22Rv1 (cell line): ENCODE results near the gene SETD2.

ENCODE experiments used
- H3K27ac ChIP-seq: fragments of 450-650 bp; 2 replicates; pipeline ENCODE4 v1.5.1; 2017
- ZFX ChIP-seq: fragments of 450-650 bp; IDR thresholded peaks from 2 replicates; pipeline ENCODE4 v1.6.1; 2017; ENCODE audit warnings: antibody characterized with exemption, borderline replicate concordance
- TF ChIP-seq, protein P1 (sequence below): fragments of 450-650 bp; IDR thresholded peaks from 2 replicates; pipeline ENCODE4 v1.5.1; 2017; ENCODE audit warnings: mild to moderate bottlenecking

Gene SETD2

DNA sequence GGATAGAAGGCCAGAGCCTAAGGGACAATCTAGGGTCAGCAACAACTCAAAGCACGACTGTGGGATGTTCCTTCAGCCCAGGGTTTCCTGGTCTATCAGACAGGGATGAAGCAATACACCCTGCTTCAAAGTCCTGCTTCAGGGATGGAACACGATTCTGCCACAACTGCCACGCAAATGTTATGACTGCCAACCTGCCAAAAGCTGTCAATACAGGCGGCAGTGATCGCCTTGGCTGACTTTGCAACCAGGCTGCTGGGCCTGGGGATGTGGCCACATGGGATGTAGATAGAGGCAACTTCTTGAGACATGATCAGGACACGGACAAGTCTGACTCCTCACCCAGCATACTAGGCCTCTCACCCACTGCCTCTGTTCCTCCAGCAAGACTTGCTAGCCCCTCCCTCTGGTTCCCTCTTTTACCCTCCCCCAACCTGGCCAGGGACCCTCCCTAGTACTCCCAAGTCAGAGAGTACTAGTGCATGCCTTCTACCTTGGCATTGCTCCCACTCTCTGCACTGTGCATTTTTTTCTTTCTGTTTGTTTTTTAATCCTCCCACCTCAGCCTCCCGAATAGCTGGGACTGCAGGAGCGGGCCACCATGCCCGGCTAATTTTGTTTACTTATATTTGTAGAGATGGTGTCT lies 195.0 kb downstream of the SETD2 start:
- H3K27ac ChIP-seq: no peak overlapping the region
- TF ChIP-seq, protein P1, sequence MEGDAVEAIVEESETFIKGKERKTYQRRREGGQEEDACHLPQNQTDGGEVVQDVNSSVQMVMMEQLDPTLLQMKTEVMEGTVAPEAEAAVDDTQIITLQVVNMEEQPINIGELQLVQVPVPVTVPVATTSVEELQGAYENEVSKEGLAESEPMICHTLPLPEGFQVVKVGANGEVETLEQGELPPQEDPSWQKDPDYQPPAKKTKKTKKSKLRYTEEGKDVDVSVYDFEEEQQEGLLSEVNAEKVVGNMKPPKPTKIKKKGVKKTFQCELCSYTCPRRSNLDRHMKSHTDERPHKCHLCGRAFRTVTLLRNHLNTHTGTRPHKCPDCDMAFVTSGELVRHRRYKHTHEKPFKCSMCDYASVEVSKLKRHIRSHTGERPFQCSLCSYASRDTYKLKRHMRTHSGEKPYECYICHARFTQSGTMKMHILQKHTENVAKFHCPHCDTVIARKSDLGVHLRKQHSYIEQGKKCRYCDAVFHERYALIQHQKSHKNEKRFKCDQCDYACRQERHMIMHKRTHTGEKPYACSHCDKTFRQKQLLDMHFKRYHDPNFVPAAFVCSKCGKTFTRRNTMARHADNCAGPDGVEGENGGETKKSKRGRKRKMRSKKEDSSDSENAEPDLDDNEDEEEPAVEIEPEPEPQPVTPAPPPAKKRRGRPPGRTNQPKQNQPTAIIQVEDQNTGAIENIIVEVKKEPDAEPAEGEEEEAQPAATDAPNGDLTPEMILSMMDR: no peak
- no peak for TF ChIP-seq ZFX

DNA sequence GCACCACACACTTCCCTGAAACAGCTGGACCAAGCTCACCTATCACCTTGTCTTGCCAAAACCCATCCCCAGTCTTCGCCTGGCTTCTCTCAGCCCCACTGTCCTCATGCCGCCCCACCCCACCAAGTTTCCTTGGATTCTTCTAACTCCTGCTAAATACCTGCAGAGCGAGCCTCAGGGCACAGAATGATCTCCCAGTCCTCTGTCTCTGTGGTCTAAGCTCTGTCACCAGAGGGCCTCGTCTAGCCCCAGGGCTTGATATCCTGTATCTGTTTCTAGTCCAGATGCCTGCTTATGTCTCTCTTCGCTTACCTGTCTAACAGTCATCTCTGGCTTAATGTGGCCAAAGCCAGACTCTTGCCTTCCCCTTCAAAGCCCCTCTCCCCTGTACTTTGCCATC lies 197.1 kb downstream of the SETD2 start:
- no peak overlapping the region for H3K27ac ChIP-seq
- no peak for TF ChIP-seq ZFX
- TF ChIP-seq, protein P1: no peak
